H1 (cell line): Measurements from ENCODE around the gene PPARGC1A.

Experiments used
- EP300 ChIP-seq, 2 experiments: IDR thresholded peaks; 1 replicate in 1 of 2; 2 replicates in 1 of 2; pipeline ENCODE4 v1.6.1; 2011 to 2012; ENCODE audit warnings: low read depth in 2 of 2, low read length in 2 of 2, mild to moderate bottlenecking in 2 of 2, borderline replicate concordance in 1 of 2, inconsistent platforms in 1 of 2, moderate library complexity in 1 of 2
- GABPA ChIP-seq: IDR thresholded peaks from 2 replicates; pipeline ENCODE4 v1.6.1; 2011; ENCODE audit warnings: mild to moderate bottlenecking, low read length, moderate library complexity, borderline replicate concordance; ENCODE audit not compliant: insufficient read depth
- MAX ChIP-seq: IDR thresholded peaks from 2 replicates; pipeline ENCODE4 v1.6.1; 2012; ENCODE audit warnings: inconsistent platforms
- POLR2A ChIP-seq, 2 experiments: IDR thresholded peaks; 1 replicate in 1 of 2; 2 replicates in 1 of 2; pipeline ENCODE4 v1.6.1; 2011; ENCODE audit warnings: low read depth in 2 of 2, low read length in 2 of 2, mild to moderate bottlenecking in 2 of 2; ENCODE audit errors: control extremely low read depth in 1 of 2
- TCF12 ChIP-seq: IDR thresholded peaks from 2 replicates; pipeline ENCODE4 v1.6.1; 2011; ENCODE audit warnings: low read depth, mild to moderate bottlenecking, low read length

GRCh38 chr4:23929248-23929647 is 39.4 kb upstream of the PPARGC1A start:
- no peak for TF ChIP-seq MAX
- TF ChIP-seq TCF12: no peak
- no peak for TF ChIP-seq GABPA
- no peak for TF ChIP-seq EP300 (IDR thresholded peaks at IDR 0.05; ENCODE audit: borderline replicate concordance in 1 of 2, low read depth in 2 of 2, low read length in 2 of 2)
- TF ChIP-seq POLR2A (IDR thresholded peaks at IDR 0.05; ENCODE audit: control extremely low read depth in 1 of 2, low read depth in 2 of 2, low read length in 2 of 2): no peak
